Epithelial cell of proximal tubule (primary cell): Measurements from ENCODE around the gene TOP2B. TPM values are rescaled to one million over a fixed set of nuclear protein-coding genes. Genes with fewer than 3 reads are reported as not detected.
A peak's percentile ranks its signal among the peaks of the same experiment; 100 is the strongest.

Experiments
- DNase-seq: peaks from one replicate; pipeline ENCODE4 v3.0.0-alpha.2; 2011; ENCODE audit warnings: low read depth
- H3K4me3 ChIP-seq: 2 replicates; pipeline ENCODE4 v1.5.1; 2011; ENCODE audit warnings: low read depth, mild to moderate bottlenecking, low read length
- total RNA-seq: library from RNA; depleted of rRNA; stranded (reverse); fragments of >200 nt; gene quantifications from 2 replicates; pipeline ENCODE4 v1.2.3, GENCODE V29; 2015
- TF ChIP-seq, protein P1 (sequence below): conservative IDR thresholded peaks from 2 replicates; pipeline ENCODE4 v1.5.1; 2012; ENCODE audit warnings: low read depth, mild to moderate bottlenecking, low read length

Gene TOP2B, protein sequence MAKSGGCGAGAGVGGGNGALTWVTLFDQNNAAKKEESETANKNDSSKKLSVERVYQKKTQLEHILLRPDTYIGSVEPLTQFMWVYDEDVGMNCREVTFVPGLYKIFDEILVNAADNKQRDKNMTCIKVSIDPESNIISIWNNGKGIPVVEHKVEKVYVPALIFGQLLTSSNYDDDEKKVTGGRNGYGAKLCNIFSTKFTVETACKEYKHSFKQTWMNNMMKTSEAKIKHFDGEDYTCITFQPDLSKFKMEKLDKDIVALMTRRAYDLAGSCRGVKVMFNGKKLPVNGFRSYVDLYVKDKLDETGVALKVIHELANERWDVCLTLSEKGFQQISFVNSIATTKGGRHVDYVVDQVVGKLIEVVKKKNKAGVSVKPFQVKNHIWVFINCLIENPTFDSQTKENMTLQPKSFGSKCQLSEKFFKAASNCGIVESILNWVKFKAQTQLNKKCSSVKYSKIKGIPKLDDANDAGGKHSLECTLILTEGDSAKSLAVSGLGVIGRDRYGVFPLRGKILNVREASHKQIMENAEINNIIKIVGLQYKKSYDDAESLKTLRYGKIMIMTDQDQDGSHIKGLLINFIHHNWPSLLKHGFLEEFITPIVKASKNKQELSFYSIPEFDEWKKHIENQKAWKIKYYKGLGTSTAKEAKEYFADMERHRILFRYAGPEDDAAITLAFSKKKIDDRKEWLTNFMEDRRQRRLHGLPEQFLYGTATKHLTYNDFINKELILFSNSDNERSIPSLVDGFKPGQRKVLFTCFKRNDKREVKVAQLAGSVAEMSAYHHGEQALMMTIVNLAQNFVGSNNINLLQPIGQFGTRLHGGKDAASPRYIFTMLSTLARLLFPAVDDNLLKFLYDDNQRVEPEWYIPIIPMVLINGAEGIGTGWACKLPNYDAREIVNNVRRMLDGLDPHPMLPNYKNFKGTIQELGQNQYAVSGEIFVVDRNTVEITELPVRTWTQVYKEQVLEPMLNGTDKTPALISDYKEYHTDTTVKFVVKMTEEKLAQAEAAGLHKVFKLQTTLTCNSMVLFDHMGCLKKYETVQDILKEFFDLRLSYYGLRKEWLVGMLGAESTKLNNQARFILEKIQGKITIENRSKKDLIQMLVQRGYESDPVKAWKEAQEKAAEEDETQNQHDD (N-terminal part only)
- total RNA-seq: 68.4 and 81.2 TPM in 2 replicates

DNA sequence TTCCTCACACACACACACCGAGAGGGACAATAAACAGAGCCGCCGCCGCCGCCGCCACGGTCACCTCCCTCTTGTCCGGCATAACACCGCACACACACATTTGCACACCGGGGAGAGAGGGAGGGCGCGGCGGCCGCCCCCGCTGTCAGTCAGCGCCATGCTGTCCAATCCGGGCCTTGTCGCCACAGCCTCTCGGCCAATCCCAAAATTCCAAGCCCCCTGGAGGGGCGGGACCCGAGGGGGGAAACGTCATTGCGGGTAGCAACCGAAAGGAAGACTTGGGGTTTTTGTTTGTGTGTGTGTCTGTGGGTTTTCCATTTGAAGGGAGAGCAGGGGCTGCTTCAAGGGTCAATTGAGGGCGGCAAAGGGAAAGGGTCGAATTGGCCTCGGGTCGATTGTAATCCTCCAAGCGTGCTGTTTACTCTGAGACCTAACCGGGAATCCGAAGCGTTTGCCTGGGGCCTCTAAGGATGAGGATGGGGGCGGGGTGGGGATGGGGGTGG, at the start of gene TOP2B:
TSS of gene TOP2B (minus strand) at position 96 of the 503 bp plus-strand sequence. CDS start 610 bp downstream, outside the sequence.
- TF ChIP-seq, protein P1, sequence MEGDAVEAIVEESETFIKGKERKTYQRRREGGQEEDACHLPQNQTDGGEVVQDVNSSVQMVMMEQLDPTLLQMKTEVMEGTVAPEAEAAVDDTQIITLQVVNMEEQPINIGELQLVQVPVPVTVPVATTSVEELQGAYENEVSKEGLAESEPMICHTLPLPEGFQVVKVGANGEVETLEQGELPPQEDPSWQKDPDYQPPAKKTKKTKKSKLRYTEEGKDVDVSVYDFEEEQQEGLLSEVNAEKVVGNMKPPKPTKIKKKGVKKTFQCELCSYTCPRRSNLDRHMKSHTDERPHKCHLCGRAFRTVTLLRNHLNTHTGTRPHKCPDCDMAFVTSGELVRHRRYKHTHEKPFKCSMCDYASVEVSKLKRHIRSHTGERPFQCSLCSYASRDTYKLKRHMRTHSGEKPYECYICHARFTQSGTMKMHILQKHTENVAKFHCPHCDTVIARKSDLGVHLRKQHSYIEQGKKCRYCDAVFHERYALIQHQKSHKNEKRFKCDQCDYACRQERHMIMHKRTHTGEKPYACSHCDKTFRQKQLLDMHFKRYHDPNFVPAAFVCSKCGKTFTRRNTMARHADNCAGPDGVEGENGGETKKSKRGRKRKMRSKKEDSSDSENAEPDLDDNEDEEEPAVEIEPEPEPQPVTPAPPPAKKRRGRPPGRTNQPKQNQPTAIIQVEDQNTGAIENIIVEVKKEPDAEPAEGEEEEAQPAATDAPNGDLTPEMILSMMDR: no peak
- peak within 1 kb of the TSS; percentile 72 for H3K4me3 ChIP-seq
- DNase-seq: peak; percentile 71

DNA sequence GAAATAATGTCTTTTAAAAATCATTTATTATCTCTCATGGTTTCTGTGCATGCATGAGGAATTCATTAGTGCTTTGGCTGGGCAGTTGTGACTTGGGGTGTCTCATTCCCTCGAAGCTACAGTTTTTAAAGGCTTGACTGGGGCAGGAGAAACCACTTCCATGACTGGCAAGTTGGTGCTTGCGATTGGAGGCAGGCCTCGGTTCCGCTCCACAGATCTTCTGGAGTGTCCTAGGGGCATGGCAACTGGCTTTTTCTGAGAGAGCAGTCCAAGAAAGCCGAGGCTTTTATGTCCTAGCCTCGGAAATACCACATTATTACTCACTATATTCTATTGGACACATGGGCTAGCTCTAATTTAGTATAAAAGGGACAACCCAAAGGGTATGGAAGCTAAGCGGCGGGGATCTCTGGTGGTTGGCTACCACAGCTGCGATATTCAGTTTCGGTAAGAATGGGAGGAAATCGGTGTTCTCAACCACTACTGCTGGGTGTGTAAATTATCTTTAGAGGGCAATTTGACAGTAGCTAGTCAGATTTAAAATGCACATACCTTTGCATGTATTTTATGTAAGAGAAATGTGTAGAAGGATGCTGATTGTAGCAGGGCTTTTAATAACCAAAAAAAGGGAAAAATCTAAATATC, 48.8 kb upstream of the TOP2B start:
- TF ChIP-seq, protein P1: no peak
- H3K4me3 ChIP-seq: no peak overlapping the region
- no peak for DNase-seq

DNA sequence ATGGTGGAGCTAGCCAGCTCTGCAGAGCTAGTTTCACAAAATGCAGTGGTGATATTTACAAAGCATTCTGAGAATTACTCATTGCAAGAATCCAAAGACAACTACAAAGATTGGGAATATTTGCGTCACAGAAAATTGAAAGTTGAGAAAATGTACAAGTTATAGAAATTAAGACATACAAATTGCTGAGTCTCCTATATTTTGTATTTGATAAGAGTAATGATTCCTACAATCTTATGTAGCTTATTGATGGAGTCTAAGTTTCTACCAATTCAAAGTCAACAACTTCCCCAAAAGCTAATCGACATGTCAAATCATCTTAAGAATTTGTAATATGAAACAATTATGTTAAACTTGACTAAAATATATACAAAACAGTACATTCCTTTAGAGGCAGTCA, 46.4 kb upstream of the TOP2B start:
- H3K4me3 ChIP-seq: no peak overlapping the region
- TF ChIP-seq, protein P1: no peak
- DNase-seq: no peak

GRCh38 chr3:25708036-25708435, 43.3 kb upstream of the TOP2B start:
- TF ChIP-seq, protein P1: no peak
- no peak for DNase-seq
- H3K4me3 ChIP-seq: no peak overlapping the region

DNA sequence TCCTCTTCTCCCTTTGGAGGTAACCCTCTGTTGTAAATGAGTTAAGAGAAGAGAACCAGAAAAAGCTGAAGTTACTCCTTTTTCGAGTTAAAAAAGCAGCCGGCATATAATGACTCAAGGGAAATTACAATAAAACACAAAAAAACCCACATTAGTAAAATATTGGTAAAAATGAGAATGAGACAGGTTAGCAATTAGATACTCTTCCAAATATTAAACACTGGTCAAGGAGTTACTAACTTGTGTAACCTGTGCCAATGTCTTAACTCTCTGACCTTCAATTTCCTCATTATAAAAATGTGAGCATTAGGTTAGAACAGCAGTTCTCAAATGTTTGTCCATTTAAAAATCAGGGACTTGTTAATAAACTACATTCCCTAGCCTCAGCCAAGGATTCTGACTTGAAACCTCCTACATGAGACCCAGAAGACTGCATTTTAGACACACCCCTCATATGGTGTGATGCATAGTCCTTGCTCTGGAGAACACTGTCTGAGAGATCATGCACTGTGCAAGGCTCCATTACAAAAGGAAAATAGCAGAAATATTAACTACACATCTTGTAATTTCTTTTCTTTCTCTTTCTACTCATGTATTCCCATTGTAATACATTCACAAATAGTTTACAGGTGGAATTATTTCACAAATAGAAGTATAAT, 42.7 kb upstream of the TOP2B start:
- TF ChIP-seq, protein P1: no peak
- DNase-seq: no peak
- no peak overlapping the region for H3K4me3 ChIP-seq

- TF ChIP-seq, protein P1: no peak
These were observed 41.5 kb upstream of the TOP2B start for GRCh38 chr3:25706213-25706612.

More at GRCh38 chr3:25706213-25706612, 41.5 kb upstream of the TOP2B start:
- no peak overlapping the region for H3K4me3 ChIP-seq
- DNase-seq: no peak
